Endothelial cell (in vitro differentiated cells): ENCODE results near the gene ATP2B2. TPM values are rescaled to one million over a fixed set of nuclear protein-coding genes. Genes with fewer than 3 reads are reported as not detected.

Experiments
- DNase-seq: peaks from one replicate; pipeline ENCODE4 v3.0.0; 2021; ENCODE audit warnings: low spot score
- H3K27ac Mint-ChIP-seq: one replicate; pipeline ENCODE4 v1.8.0; 2021; ENCODE audit warnings: mixed read lengths, inconsistent platforms; ENCODE audit not compliant: unreplicated experiment
- H3K27me3 Mint-ChIP-seq: one replicate; pipeline ENCODE4 v1.8.0; 2021; ENCODE audit warnings: mild to moderate bottlenecking, moderate library complexity, mixed read lengths, inconsistent platforms; ENCODE audit not compliant: unreplicated experiment
- H3K36me3 Mint-ChIP-seq: one replicate; pipeline ENCODE4 v1.8.0; 2021; ENCODE audit warnings: mild to moderate bottlenecking, low read depth, mixed read lengths, inconsistent platforms; ENCODE audit not compliant: unreplicated experiment
- H3K4me1 Mint-ChIP-seq: one replicate; pipeline ENCODE4 v1.8.0; 2021; ENCODE audit warnings: mild to moderate bottlenecking, mixed read lengths, inconsistent platforms; ENCODE audit not compliant: unreplicated experiment
- H3K4me3 Mint-ChIP-seq: one replicate; pipeline ENCODE4 v1.8.0; 2021; ENCODE audit warnings: mild to moderate bottlenecking, mixed read lengths, inconsistent platforms; ENCODE audit not compliant: unreplicated experiment
- H3K9me3 Mint-ChIP-seq: one replicate; pipeline ENCODE4 v1.8.0; 2021; ENCODE audit warnings: mixed read lengths, inconsistent platforms; ENCODE audit not compliant: unreplicated experiment
- CTCF ChIP-seq: fragments of 200-600 bp; sonication (generic); IDR thresholded peaks from one replicate; pipeline ENCODE4 v1.5.0; 2021; ENCODE audit warnings: antibody characterized with exemption; ENCODE audit not compliant: unreplicated experiment
- total RNA-seq: library from RNA; stranded (reverse); fragmentation: NEBNext Ultra II Directional; extraction: Animal tissue kit (Norgen Biotek cat#: 25700); gene quantifications from one replicate; pipeline ENCODE4 v1.2.1, GENCODE V29; 2021; ENCODE audit not compliant: unreplicated experiment

Gene ATP2B2
- total RNA-seq, 1 donor from 2014 or later: 1.7 TPM

DNA sequence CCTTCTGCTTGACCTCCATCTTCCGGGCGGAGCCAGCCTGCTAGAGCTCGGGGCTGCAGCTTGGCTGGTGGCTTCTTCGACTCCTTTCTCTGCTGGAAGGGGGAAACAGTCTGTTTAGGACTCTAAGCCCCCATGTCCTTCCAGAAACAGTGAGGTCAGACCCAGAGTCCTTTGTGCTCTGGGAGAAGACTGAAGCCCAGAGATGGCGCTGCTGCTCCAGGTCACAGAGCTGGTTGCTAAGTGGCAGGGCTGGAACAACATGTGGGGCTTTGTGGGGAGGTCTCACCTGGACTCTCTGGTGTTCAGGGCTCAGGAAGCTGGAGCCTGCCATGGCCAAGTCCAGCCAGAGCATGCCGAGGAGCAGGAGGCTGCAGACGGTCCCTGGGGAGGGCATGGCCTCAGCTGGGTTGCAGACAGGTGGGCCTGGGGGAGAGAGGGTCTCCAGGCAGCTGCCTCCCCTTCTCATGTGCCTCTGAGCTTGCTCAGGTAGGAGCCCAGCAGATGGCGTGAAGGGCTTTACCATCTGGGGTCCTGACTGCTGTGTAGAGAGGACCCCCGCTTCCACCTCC is 215.5 kb downstream of the ATP2B2 start:
- Mint-ChIP-seq H3K4me1 (peaks cover 29% of the 10 kb centered on the region), H3K27ac (no peak overlapping the region), H3K9me3 (no peaks in the 10 kb centered on the region), H3K36me3 (peaks cover 15% of the 10 kb centered on the region), H3K27me3 (peaks cover 6% of the 10 kb centered on the region), H3K4me3 (no peak overlapping the region)
- no peak for DNase-seq
- TF ChIP-seq CTCF: no peak

DNA sequence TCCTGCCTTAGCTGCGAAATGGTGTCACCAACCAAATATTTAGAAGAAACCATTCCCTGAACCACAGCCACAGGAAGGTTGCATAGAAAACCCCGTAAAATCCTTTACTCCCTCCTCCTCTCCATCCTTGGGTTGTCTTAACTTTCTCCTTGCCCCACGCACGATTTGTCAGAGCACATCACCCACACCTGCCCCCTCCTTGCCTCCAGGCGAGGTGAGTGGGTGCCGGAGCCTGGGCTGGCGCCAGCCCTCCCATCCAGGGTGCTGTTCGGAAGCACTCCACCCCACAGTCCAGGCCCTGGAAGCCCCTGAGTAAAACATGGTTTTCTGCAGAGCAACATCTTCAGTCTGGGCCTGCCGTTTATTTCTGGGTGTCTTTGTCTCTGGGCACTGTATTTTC is 216.3 kb downstream of the ATP2B2 start:
- H3K4me1 Mint-ChIP-seq: peaks cover 36% of the 10 kb centered on the region
- H3K36me3 Mint-ChIP-seq: peaks cover 11% of the 10 kb centered on the region
- H3K9me3 Mint-ChIP-seq: no peaks in the 10 kb centered on the region
- no peak overlapping the region for H3K4me3 Mint-ChIP-seq
- H3K27ac Mint-ChIP-seq: no peak overlapping the region
- peaks cover 7% of the 10 kb centered on the region for H3K27me3 Mint-ChIP-seq
- no peak for TF ChIP-seq CTCF
- DNase-seq: no peak

DNA sequence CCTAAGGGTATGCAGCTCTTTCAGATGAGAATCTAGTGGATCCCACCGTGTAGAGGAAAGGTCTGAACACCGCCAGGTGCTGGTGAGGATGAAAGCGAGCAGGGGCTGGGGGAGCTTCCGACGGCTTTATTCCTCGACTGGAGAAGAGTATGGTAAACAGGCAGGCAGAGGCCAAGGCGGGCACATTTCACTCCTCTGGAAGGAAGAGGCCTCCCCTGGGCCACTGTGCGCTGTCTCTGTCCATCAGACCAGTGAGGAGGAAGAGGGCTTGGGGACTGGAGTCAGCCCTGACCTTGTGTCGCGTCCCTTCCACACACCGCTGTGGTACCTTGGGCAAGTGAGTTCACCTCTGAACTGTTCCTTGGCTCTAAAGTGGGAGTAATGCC is 216.8 kb downstream of the ATP2B2 start:
- Mint-ChIP-seq H3K27ac (no peak overlapping the region), H3K36me3 (peaks cover 12% of the 10 kb centered on the region), H3K9me3 (no peaks in the 10 kb centered on the region), H3K4me1 (peaks cover 37% of the 10 kb centered on the region), H3K4me3 (no peak overlapping the region), H3K27me3 (peaks cover 8% of the 10 kb centered on the region)
- no peak for TF ChIP-seq CTCF
- no peak for DNase-seq

DNA sequence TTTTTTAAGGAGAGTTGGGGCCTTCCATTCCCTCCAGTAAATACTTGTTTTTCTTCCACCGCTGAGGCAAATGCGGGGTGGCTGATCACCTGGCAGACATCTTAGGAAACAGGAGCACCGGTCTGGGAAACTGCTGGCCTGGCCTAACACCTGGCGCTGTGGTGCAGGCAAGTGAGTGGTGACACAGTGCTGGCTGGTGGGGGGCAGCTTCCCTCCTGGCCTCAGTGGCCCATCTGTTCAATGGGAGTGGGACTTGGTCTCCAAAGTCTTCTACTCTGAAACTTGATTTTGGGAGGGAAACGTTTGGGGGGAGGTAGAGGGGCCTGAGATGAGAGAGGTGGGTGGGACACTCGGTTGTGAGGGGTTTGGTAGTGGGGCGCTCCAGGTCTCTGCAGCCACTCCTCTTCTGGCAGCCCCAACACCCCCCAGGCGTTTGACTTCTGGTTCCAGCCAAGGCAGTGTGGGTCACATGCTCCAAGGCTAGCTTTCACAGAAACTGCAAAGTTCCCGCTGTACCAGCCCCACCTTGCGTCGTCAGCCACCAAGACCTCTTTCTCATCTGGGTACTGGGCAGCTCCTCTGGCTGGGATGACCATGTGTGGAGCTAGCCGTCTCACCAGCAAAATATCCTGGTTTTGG is 217.3 kb downstream of the ATP2B2 start:
- H3K9me3 Mint-ChIP-seq: no peaks in the 10 kb centered on the region
- TF ChIP-seq CTCF: no peak
- peaks cover 13% of the 10 kb centered on the region for H3K36me3 Mint-ChIP-seq
- H3K4me1 Mint-ChIP-seq: peaks cover 37% of the 10 kb centered on the region
- no peak for DNase-seq
- H3K27me3 Mint-ChIP-seq: peaks cover 8% of the 10 kb centered on the region
- no peak overlapping the region for H3K4me3 Mint-ChIP-seq
- no peak overlapping the region for H3K27ac Mint-ChIP-seq

- H3K4me3 Mint-ChIP-seq: peak overlapping the region; percentile 8
- no peak for TF ChIP-seq CTCF
- no peak for DNase-seq
- peaks cover 13% of the 10 kb centered on the region for H3K36me3 Mint-ChIP-seq
- H3K9me3 Mint-ChIP-seq: no peaks in the 10 kb centered on the region
- H3K27ac Mint-ChIP-seq: peak overlapping the region; percentile 19
- peaks cover 25% of the 10 kb centered on the region for H3K4me1 Mint-ChIP-seq
- peaks cover 6% of the 10 kb centered on the region for H3K27me3 Mint-ChIP-seq
Measured at GRCh38 chr3:10286596-10287295, 218.6 kb downstream of the ATP2B2 start.
